T1000 (cell line): ENCODE data around the gene SLC1A7.
A peak's percentile ranks its signal among the peaks of the same experiment; 100 is the strongest.

Experiments used
- DNase-seq: peaks from one replicate; lab custom pipeline; 2025; ENCODE audit warnings: mixed read lengths; lab: John Stamatoyannopoulos, UW

Gene SLC1A7

GRCh38 chr1:53160924-53161378, 18.5 kb upstream of the SLC1A7 start:
- no peak for DNase-seq

DNA sequence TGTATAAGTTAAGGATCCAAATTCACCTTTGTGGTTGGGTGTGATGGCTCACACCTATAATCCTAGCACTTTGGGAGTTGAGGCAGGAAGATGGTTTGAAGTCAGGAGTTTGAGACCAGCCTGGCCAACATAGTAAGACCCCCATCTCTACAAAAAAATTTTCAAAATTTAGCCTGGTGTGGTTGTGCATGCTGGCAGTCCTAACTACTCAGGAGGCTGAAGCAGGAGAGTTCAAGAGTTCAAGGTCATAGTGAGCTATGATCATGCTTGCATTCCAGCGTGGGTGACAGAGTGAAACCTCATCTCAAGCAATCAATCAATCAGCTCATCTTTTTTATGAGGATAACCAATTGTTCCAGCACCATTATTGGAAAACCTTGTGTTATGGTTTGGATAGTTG, 16.5 kb upstream of the SLC1A7 start:
- no peak for DNase-seq

GRCh38 chr1:53156783-53157182, 14.3 kb upstream of the SLC1A7 start:
- no peak for DNase-seq

GRCh38 chr1:53155945-53156344, 13.5 kb upstream of the SLC1A7 start:
- no peak for DNase-seq

DNA sequence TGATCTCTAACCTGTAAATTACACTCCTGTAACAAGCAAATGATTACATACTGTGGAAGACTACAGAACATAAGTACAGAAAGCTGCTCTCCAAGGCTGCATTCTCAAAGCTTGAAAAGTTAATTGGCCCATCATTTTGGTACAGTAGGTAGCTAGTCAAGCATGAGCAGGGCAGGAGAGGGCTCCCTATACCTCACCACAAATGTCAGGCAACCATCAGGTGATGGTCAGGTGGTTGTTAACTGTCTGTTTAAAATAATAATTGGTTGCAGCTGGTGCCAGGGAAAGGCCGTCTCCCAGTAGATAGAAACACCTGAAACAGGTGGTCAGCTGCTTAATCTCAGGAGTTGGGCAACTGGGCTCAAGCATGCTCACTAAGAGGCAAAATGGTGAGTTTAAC, 13.1 kb upstream of the SLC1A7 start:
- no peak for DNase-seq

DNA sequence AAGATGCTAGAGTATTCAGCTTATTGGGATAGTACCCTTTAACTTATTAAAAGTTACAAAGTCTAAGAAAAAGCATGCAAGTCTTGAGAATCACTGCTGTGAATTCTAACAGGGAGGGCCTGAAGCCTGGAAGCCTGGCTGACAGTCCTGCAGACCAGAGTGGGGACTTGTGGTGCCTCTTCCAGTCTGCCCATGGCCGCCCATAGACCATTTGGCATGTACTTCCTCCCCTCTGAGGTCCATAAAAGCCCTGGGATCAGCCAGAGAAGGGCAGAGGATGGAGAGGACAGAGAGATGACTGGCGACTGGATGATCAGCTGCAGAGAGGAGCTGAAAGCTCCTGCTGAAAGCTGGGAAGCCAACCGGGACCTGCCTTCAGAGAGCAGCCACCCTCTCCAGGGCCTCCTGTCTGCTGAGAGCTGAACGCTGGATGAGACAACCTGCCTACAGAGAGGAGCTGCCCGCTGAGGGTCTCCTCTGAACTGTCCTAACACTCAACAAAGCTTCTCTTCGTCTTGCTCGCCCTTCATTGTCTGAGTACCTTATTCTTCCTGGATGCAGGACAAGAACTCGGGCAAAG, 12.5 kb upstream of the SLC1A7 start:
- DNase-seq: no peak

- DNase-seq: no peak
These were observed 11.3 kb upstream of the SLC1A7 start for GRCh38 chr1:53153752-53154151.

DNA sequence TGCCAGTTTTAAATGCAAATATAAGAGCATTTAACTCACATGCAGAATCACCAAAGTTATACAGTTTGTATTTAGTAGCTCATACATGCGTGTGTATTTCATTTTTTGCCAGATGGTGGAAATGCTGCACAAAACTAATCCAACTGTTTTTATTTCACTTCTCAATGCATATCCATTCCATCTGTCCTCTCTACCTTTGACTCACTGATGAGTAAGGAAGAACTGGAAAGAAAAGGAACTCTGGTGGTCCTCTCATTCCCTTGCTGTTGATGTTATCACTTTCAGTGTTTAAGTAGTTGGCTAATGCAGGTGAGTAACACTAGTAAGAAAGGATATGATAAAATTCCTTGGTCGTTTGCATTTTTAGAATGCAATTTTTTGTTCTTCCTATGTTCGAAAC, 5.7 kb upstream of the SLC1A7 start:
- DNase-seq: no peak

DNA sequence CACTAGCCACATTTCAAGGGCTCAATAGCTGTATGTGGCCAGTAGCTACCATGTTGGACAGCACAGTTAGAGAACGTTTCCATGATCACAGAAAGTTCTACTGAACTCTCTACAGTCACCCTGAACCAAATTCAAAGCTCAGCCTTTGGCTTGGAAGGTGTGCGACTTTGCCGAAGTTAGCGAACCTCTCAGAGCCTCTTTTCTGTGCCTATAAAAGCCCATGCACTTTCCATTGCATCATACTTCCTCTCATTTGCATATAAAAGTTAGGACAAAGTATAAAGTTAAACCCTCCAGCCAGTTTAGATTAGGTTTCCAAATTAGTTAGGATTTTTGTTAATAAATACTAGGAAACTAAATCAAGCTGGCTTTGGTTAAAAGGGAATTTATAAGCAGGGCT, 4.7 kb upstream of the SLC1A7 start:
- no peak for DNase-seq

DNA sequence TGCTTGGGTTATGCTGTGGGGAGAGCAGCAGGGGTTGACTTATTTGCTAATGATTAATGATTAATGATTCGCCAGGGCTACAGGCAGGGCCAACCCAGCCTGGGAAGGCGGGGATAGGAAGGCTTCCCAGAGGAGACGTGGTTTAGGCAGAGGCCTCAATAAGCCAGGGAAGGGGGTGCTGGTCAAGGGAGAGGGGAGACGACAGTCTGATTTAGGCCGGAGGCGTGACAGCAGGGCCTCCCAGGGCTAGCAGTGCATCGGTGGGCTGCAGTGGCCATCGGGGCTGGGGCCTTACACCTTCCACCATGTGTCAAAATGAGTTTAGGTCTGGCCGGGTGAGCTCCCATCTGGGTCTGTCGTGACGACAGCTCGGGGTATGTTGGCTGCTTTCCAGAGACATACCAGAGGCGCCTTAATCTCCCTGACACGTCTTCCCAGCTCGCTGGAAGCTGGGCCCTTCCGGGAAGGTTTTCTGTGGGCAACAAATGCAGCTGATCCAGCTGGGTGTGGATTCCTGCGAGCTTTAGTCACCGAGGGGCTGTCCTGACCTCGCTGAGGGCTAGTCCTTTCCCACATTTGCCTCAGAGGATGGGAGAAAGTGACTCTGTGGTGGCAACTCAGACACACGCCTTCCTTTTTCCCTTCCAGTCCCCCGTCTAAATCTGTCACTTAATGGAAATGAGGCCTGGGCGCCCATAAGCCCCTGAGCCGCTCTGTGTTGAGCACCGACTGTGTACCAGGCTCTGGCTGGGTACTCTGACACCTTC, 3.7 kb upstream of the SLC1A7 start:
- peak; percentile 93 for DNase-seq

- no peak for DNase-seq
These were observed 3.1 kb upstream of the SLC1A7 start for GRCh38 chr1:53145619-53145941.

- DNase-seq: no peak
These were observed 2.7 kb upstream of the SLC1A7 start for GRCh38 chr1:53145051-53145600.

- no peak for DNase-seq
These were observed 1.8 kb upstream of the SLC1A7 start for GRCh38 chr1:53144201-53144600.

- no peak for DNase-seq
These were observed 1.1 kb upstream of the SLC1A7 start for GRCh38 chr1:53143527-53143926.

GRCh38 chr1:53141487-53142055, 867 bp downstream of the SLC1A7 start:
- DNase-seq: no peak

- no peak for DNase-seq
These were observed 2.0 kb downstream of the SLC1A7 start for GRCh38 chr1:53140451-53140850.

DNA sequence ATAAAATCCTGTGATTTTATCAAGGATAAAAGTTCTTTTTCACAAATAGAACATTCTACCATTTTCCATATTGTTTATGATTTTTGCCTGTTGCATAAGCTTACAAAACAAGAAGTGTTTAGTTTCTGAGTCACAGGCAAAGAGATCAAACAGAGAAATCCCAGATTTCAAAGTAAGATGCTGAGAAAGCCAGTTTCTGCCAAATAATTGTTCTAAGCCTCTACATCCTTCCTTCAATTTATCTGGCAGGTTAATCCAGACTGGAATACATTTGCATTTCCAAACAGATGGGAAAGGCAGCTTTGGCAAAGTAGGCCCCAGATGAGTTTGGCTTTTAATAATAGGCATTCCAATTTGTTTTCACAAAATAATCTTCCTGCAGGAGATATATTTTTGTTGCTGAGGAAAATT, 2.5 kb downstream of the SLC1A7 start:
- DNase-seq: no peak

- DNase-seq: no peak
These were observed 3.2 kb downstream of the SLC1A7 start for GRCh38 chr1:53138991-53139884.

GRCh38 chr1:53137729-53138128, 4.7 kb downstream of the SLC1A7 start:
- no peak for DNase-seq

- DNase-seq: peak; percentile 55
These were observed 6.7 kb downstream of the SLC1A7 start for GRCh38 chr1:53135735-53136114.

DNA sequence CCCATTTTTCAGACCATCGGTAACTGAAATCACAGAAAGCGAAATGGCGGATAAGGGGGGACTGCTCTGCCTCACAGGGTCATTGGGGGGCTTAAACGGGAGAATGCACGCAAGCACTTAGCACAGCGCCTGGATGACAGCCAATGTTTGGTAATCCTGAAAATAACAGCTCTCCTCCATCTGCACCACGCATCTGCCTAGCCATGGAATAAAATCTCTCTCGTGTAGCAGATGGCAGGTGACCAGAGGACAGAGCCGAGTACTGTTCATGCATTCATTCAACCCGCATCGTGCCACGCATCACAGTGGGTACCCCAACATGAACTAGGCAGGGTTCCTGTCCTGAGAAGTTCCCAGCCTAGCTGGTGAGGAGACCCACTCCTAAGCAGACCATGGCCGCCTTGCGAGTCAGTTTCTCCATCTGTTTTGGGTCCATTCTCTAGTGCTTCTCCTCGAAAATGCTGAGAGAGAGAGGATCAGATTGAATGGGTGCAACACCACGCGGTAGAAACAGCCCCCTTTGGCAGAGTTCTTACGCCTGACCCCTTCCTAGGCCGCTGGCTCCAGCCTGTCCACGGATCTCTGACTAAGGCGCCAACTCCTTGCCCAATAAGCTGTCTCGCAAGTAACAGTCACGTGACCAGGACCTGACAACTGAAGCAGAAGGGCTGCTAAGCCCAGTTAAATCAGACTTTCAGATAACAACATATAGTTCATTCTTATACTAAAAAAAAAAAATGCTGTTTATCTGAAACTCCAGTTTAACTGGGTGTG, 7.3 kb downstream of the SLC1A7 start:
- DNase-seq: no peak
